Astrocyte (in vitro differentiated cells and primary cell): ENCODE data around the gene EVL. TPM values are rescaled to one million over a fixed set of nuclear protein-coding genes. Genes with fewer than 3 reads are reported as not detected.

Experiments
- DNase-seq: peaks from one replicate; pipeline ENCODE4 v3.0.0-alpha.2; 2010; ENCODE audit warnings: low read depth
- FAIRE-seq: peaks from 2 replicates; lab custom pipeline; 2011; peaks lifted over from hg19 to GRCh38; lab: Jason Lieb, UNC
- H2AFZ ChIP-seq: 2 replicates; pipeline ENCODE4 v1.6.0; 2012; ENCODE audit warnings: low read depth, low read length, inconsistent platforms
- H3K27ac ChIP-seq: 2 replicates; pipeline ENCODE4 v1.5.1; 2011; ENCODE audit warnings: low read depth, low read length, inconsistent platforms
- H3K27me3 ChIP-seq: 2 replicates; pipeline ENCODE4 v1.6.0; 2011; ENCODE audit warnings: low read length, inconsistent platforms; ENCODE audit not compliant: insufficient read depth
- H3K36me3 ChIP-seq: 2 replicates; pipeline ENCODE4 v1.5.1; 2011; ENCODE audit warnings: low read length, inconsistent platforms; ENCODE audit not compliant: insufficient read depth
- H3K4me1 ChIP-seq: 2 replicates; pipeline ENCODE4 v1.5.1; 2011; ENCODE audit warnings: low read length, inconsistent platforms; ENCODE audit not compliant: insufficient read depth
- H3K4me2 ChIP-seq: 2 replicates; pipeline ENCODE4 v1.6.0; 2012; ENCODE audit warnings: low read length, inconsistent platforms
- H3K4me3 ChIP-seq: 2 replicates; pipeline ENCODE4 v1.5.1; 2011; ENCODE audit warnings: low read depth, mild to moderate bottlenecking, low read length, inconsistent platforms; ENCODE audit not compliant: insufficient read depth
- H3K79me2 ChIP-seq: 2 replicates; pipeline ENCODE4 v1.6.0; 2012; ENCODE audit warnings: mild to moderate bottlenecking, low read length, inconsistent platforms; ENCODE audit not compliant: insufficient read depth
- H3K9ac ChIP-seq: 2 replicates; pipeline ENCODE4 v1.6.0; 2012; ENCODE audit warnings: mild to moderate bottlenecking, low read length, inconsistent platforms
- H3K9me3 ChIP-seq: 2 replicates; pipeline ENCODE4 v1.5.1; 2012; ENCODE audit warnings: low read depth, mild to moderate bottlenecking, low read length, inconsistent platforms; ENCODE audit not compliant: insufficient read depth
- H4K20me1 ChIP-seq: 2 replicates; pipeline ENCODE4 v1.6.0; 2012; ENCODE audit warnings: low read length, inconsistent platforms; ENCODE audit not compliant: insufficient read depth
- H3K27ac Mint-ChIP-seq: one replicate; pipeline ENCODE4 v1.8.0; 2021; ENCODE audit warnings: mild to moderate bottlenecking, mixed read lengths; ENCODE audit not compliant: unreplicated experiment
- H3K27me3 Mint-ChIP-seq: one replicate; pipeline ENCODE4 v1.8.0; 2021; ENCODE audit warnings: low read depth, mixed read lengths; ENCODE audit not compliant: unreplicated experiment
- H3K36me3 Mint-ChIP-seq: one replicate; pipeline ENCODE4 v1.8.0; 2021; ENCODE audit warnings: low read depth, mixed read lengths; ENCODE audit not compliant: unreplicated experiment
- H3K4me1 Mint-ChIP-seq: one replicate; pipeline ENCODE4 v1.8.0; 2021; ENCODE audit warnings: low read depth, mixed read lengths; ENCODE audit not compliant: unreplicated experiment
- H3K4me3 Mint-ChIP-seq: one replicate; pipeline ENCODE4 v1.8.0; 2021; ENCODE audit warnings: mild to moderate bottlenecking, moderate library complexity, mixed read lengths; ENCODE audit not compliant: unreplicated experiment
- H3K9me3 Mint-ChIP-seq: one replicate; pipeline ENCODE4 v1.8.0; 2021; ENCODE audit warnings: mild to moderate bottlenecking, mixed read lengths; ENCODE audit not compliant: unreplicated experiment
- CTCF ChIP-seq: IDR thresholded peaks from 2 replicates; pipeline ENCODE4 v1.5.1; 2011; ENCODE audit warnings: low read depth, mild to moderate bottlenecking, inconsistent platforms, low read length, moderate library complexity; ENCODE audit not compliant: insufficient read depth
- EZH2 ChIP-seq: IDR thresholded peaks from 2 replicates; pipeline ENCODE4 v1.6.1; 2012; ENCODE audit warnings: mild to moderate bottlenecking, low read length, inconsistent platforms; ENCODE audit not compliant: insufficient read depth
- total RNA-seq: library from RNA; stranded (reverse); gene quantifications from 2 replicates; pipeline ENCODE4 v1.2.1, GENCODE V29; 2021

The EVL gene
- total RNA-seq, 1 donor from 2014 or later, result 48.9 TPM

- Histone ChIP-seq H3K36me3 (peaks cover 7% of the 10 kb centered on the region), H3K9me3 (no peaks in the 10 kb centered on the region), H3K27me3 (no peaks in the 10 kb centered on the region), H4K20me1 (peaks cover 68% of the 10 kb centered on the region), H3K4me1 (peaks cover 15% of the 10 kb centered on the region), H2AFZ (no peak overlapping the region), H3K4me3 (no peak overlapping the region), H3K27ac (no peak overlapping the region), H3K9ac (no peak overlapping the region), H3K79me2 (peaks cover 24% of the 10 kb centered on the region), H3K4me2 (no peak overlapping the region)
- Mint-ChIP-seq H3K27me3 (no peaks in the 10 kb centered on the region), H3K36me3 (peaks cover 8% of the 10 kb centered on the region), H3K4me1 (peaks cover 23% of the 10 kb centered on the region), H3K27ac (no peak overlapping the region), H3K9me3 (no peaks in the 10 kb centered on the region), H3K4me3 (no peak overlapping the region)
- TF ChIP-seq CTCF (no peak), EZH2 (no peak)
- DNase-seq (no peak), FAIRE-seq (no peak)
These were observed 16.9 kb downstream of the EVL start for GRCh38 chr14:100081997-100082625.

- H3K36me3 ChIP-seq, result peaks cover 7% of the 10 kb centered on the region
- peaks cover 24% of the 10 kb centered on the region for H3K79me2 ChIP-seq
- H3K9me3 ChIP-seq, result no peaks in the 10 kb centered on the region
- no peak overlapping the region for H3K4me3 ChIP-seq
- DNase-seq (no peak), FAIRE-seq (no peak)
- no peak overlapping the region for H2AFZ ChIP-seq
- no peak overlapping the region for H3K27ac ChIP-seq
- no peaks in the 10 kb centered on the region for H3K27me3 ChIP-seq
- peaks cover 10% of the 10 kb centered on the region for H3K36me3 Mint-ChIP-seq
- no peaks in the 10 kb centered on the region for H3K9me3 Mint-ChIP-seq
- H3K4me1 ChIP-seq, result peaks cover 15% of the 10 kb centered on the region
- no peak overlapping the region for H3K27ac Mint-ChIP-seq
- no peak overlapping the region for H3K4me2 ChIP-seq
- TF ChIP-seq EZH2 (no peak), CTCF (no peak)
- no peaks in the 10 kb centered on the region for H3K27me3 Mint-ChIP-seq
- H3K9ac ChIP-seq, result no peak overlapping the region
- H3K4me1 Mint-ChIP-seq, result peaks cover 23% of the 10 kb centered on the region
- no peak overlapping the region for H3K4me3 Mint-ChIP-seq
- H4K20me1 ChIP-seq, result peaks cover 64% of the 10 kb centered on the region
These were observed 17.5 kb downstream of the EVL start for GRCh38 chr14:100082723-100083122.

GRCh38 chr14:100083706-100084105 is 18.5 kb downstream of the EVL start:
- DNase-seq, result no peak

More at GRCh38 chr14:100083706-100084105, 18.5 kb downstream of the EVL start:
- peaks cover 12% of the 10 kb centered on the region for H3K4me1 ChIP-seq
- no peak overlapping the region for H3K9ac ChIP-seq
- TF ChIP-seq CTCF, result no peak
- TF ChIP-seq EZH2, result no peak
- no peak overlapping the region for H3K27ac ChIP-seq
- H2AFZ ChIP-seq, result no peak overlapping the region
- H3K79me2 ChIP-seq, result peaks cover 24% of the 10 kb centered on the region
- no peak overlapping the region for H3K4me2 ChIP-seq
- H4K20me1 ChIP-seq, result peaks cover 56% of the 10 kb centered on the region
- FAIRE-seq, result no peak
- H3K4me3 ChIP-seq, result no peak overlapping the region
- no peaks in the 10 kb centered on the region for H3K27me3 ChIP-seq
- Mint-ChIP-seq H3K36me3 (peaks cover 11% of the 10 kb centered on the region), H3K4me3 (no peak overlapping the region), H3K27ac (no peak overlapping the region), H3K4me1 (peaks cover 15% of the 10 kb centered on the region), H3K9me3 (no peaks in the 10 kb centered on the region), H3K27me3 (no peaks in the 10 kb centered on the region)
- H3K9me3 ChIP-seq, result no peaks in the 10 kb centered on the region
- peaks cover 15% of the 10 kb centered on the region for H3K36me3 ChIP-seq
